ENCODE results near the gene TMCO5A.

DNA sequence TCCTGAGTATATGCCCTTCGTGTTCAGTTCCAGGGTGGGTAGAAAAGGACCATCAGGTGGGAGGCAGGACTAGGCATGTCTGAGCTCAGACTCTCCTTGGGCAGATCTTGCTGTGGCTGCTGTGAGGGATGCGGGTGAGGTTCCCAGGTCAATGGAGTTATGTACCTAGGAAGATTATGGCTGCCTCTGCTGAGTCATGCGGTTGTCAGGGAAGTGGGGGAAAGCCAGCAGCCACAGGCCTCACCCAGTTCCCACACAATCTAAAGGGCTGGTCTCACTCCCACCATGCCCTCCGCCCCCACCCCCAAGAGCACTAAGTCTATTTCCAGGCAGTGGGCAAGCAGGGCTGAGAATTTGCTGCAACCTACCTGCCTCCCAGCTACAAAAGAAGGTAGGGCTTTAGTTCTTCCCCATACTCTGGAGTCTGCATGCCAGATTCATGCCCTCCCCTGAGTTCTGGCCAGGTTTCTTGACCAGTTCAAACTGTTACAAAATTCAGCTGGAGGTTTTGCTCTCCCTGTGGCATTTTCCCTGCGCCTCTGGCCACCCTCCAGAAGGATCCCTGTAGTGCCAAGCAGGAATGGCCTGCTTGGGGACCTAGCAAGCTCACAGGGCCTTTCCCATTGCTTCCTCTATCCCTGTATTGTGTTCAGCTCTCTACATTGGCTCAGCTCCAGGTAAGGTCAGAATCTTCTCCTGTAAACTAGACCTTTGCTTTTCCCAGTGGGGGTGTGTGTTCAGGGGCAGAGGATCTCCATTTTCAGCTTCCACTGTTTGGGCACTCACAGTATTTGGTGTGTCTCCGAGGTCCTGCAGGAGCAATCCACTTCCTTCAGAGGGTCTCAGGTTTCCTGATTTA lies 12.7 kb upstream of the TMCO5A start:
- TF ChIP-seq EZH2 (optimal IDR thresholded peaks at IDR 0.05; ENCODE audit: low read depth, low read length) (no peak), EZH2phosphoT487 (IDR thresholded peaks at IDR 0.05; ENCODE audit: low read length) (no peak)
- TF ChIP-seq, protein P1, sequence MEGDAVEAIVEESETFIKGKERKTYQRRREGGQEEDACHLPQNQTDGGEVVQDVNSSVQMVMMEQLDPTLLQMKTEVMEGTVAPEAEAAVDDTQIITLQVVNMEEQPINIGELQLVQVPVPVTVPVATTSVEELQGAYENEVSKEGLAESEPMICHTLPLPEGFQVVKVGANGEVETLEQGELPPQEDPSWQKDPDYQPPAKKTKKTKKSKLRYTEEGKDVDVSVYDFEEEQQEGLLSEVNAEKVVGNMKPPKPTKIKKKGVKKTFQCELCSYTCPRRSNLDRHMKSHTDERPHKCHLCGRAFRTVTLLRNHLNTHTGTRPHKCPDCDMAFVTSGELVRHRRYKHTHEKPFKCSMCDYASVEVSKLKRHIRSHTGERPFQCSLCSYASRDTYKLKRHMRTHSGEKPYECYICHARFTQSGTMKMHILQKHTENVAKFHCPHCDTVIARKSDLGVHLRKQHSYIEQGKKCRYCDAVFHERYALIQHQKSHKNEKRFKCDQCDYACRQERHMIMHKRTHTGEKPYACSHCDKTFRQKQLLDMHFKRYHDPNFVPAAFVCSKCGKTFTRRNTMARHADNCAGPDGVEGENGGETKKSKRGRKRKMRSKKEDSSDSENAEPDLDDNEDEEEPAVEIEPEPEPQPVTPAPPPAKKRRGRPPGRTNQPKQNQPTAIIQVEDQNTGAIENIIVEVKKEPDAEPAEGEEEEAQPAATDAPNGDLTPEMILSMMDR (IDR thresholded peaks at IDR 0.05; ENCODE audit: low read length) = no peak

Data from MM.1S (cell line).